ENCODE results near the gene C6orf47.

C6orf47 gene

DNA sequence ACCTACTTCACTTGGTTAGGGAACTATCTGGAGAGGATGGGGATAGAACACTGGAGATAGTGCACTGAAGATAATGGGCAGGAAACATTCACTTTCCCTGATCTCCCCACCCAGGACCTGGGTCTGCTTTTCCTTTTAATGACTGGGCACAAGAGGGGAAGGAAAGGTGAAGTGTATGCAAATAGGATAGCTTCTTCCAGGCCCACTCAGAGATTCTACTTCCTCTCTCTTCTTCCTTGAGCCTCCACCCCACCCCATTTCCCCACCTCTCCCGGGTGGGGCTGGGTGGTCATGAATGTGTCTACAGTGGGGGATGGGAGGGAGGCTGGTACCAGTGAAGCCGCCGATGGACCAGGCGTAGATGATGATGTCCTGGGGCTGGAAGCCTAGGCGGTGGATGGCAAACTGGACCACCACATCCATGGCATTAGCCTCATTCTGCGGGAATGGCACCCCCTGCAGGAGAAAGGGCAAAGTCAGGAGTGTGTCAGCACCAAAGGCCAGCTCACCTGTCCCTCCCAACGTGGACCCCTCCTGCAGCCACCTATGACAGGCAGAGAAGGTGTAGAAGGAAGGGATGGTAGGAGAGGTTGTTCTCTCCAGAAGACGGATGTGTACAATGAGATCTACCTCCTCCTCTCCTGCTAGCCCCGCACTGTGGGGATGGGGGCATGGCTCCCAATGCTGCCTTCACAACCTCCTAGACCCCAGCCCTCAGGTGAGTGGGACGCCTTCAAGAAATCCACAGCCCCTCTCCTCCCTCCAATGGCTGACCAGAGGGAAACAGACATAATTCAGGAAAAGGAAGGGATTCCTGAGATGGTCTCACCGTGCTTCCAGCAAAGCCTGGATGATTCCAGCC is 28.9 kb upstream of the C6orf47 start:
- no peak overlapping the region for H3K4me3 ChIP-seq (ENCODE audit: low read depth, low read length)

DNA sequence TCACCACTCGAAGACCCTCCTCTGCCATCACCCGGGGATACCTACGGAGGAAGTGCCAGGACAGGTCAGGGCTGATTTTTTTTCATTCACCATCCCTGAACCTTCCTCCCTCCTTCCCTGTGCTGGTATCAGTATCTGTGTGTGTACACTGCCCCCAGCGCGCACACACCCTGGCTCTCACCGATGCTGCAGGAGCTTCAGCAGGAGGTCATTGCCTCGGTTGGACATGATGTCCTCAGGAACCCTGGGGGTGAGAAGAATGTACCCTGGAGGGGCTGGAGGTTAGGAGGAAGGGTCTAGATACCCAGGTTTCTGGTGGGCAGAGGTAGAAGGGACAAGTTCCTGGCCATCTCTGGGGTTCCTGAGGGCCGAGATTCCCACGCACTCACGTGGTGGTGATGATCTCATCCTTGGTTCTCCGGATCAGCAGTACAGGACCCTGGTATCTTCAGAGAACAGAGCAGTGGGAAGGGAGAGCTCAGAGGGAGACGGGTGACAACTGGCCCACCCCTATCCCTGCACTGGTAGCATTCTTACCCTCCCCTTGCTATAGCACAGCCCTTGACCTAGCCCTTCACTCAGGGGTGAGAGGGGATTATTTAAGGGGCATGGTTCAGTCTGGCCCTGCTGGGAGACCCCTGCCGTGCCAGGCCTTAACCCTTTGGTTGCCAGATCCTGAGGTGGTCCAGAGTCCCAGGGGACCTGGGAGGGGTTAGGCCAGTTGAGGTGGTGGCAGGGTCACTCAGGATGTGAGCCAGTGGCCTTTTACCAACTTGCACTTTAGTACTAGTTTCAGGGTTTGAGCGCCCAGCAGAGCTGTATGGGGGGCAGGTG is 27.5 kb upstream of the C6orf47 start:
- no peak overlapping the region for H3K4me3 ChIP-seq (ENCODE audit: low read depth, low read length)

DNA sequence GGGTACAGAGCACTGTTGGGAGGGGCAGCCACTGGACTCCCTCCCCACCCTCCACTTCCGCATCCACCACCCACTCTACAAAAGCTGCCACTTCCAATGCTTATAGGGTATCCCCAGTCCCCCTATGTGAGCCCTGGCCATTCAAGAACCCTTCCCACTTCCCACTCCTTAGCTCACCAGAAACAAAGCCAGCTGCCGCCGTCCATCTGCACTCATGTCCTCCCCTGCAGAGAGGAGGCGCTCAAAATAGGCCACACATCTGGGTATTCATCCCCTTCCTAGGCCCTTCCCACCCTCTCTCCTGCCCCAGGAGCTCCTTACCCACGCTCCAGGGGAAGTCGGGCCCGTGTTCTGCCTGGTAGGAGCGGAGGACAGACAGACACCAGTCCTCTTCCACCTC is 26.7 kb upstream of the C6orf47 start:
- H3K4me3 ChIP-seq (ENCODE audit: low read depth, low read length) = no peak overlapping the region

DNA sequence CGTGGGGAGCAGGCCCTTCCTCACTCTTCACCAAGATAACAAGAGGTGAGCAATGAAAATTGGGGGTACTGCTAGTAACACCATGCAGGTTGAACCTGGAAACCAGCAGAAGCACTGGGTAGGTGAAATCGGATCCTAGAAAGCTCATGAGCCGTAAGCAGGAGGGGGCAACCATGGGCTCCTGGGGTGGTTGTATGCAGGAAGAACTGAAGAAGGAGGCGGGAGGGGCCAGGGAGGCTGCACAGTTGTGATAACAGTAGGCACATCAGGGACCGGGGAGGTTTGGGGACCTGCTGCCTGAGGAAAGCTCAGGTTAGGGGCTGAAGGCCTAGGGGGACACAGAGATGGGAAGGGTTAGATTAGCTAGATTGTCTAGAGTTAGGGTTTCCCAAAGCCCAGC is 25.9 kb upstream of the C6orf47 start:
- H3K4me3 ChIP-seq (ENCODE audit: low read depth, low read length) = no peak overlapping the region

DNA sequence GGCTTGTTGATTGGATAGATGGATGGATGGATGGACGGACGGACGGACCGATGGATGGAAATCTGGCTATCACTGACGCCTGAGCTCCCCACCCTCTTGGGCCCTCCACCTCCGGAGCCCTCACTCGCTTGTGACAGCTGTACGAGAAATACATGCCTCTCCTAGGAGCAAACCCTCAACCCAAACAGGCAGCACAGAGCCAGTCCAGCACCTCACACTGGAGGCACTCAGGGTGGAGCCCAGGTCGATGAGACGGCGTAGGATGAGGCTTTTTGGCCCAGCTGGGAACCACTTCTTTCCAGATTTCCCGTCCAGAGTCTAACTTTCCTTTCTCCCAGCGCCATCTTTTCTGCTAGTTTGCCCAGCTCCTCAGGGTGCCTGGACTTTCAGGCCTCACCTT is 23.0 kb upstream of the C6orf47 start:
- peak overlapping the region; percentile 38 for H3K4me3 ChIP-seq (ENCODE audit: low read depth, low read length)

DNA sequence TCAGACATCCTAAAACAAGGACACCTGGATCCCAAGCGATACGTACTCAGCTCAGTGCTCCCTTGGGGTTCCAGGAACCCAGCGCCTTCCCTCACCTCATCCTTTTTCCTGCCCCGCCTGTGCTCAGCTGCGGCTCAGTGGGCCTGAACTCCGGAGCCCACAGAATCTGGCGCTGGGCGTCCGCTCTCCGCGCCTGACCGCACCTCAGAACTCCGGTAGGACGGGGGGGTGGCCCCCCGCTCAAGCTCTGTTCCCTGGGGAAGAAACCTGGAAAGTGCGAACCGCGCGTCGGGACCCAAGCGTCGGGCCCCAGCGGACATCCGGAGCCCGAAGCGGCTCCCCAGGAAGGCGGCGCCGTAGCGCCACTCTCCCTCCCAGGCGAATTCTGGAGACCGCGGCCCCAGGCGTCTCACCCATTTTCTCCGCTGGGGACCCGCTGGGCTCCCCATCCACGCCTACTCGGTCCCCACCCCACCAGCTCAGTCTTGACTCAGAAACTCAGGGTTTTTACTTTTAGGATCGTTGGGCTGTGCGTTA is 20.6 kb upstream of the C6orf47 start:
- H3K4me3 ChIP-seq (ENCODE audit: low read depth, low read length) = peak overlapping the region; percentile 13

DNA sequence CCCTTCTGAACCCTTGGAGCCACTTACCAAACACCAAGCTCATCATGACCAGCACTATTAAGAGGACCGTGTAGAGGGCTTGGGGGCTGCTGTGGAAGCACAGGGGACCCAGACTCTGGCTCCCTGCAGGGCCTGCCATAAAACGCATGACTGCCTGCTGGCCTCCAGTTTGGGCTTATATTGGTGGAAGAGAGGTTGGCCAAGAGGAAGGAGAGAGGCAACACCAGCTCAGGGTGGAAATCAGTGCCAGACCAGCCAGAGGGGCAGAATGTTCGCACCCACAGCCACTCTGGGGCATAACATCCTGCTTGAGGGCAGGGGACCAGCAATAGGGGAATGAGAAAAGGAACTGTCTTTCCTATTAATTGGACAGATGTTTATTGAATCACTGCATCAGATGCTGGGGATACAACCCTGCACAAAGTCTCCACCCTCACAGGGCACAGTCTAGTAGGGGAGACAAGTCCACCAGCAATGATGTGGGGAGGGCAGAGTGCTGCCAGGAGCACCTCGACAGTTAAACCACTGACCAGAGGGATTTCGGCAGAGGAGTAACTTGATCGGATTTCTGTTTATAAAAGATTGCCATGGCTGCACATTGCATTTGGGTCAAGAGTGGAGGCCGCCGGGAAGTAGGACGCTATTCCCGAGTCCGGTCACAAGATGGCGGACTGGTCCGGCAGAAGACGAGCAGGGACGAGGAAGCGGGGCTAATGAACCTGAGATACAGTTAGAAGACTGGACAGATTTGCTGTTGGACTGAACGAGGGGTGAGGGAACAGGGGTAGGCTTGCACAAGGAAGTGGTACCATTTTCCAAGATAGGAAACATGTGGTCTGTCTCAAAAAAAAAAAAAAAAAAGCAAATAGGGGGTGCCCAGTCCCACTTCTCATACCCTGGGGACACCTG is 19.9 kb upstream of the C6orf47 start, which contains the start of gene LY6G5C:
LY6G5C (minus strand) TSS at position 842 of the 909 bp plus-strand sequence; CDS start at position 148, 694 bp downstream.
- H3K4me3 ChIP-seq (ENCODE audit: low read depth, low read length) = peak within 1 kb of the TSS; percentile 13

DNA sequence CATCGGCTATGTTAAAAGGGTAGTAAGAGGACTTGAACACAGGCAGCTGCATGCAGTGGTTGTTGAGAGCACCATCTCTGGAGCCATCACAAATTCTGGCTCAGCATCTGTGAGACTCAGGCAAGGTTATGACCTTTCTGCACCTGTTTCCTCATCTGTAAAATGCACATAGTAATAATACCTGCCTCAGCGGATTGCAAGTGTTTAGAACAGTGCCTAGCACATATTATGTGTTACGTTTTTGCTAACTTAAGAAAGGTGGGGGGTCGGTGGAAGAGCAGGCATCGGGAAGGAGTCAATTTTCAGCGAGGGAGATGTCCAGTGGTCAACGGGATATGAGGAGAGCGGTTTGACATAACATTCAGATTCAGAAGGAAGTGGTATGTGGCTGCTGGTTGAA is 17.4 kb upstream of the C6orf47 start:
- no peak overlapping the region for H3K4me3 ChIP-seq (ENCODE audit: low read depth, low read length)

DNA sequence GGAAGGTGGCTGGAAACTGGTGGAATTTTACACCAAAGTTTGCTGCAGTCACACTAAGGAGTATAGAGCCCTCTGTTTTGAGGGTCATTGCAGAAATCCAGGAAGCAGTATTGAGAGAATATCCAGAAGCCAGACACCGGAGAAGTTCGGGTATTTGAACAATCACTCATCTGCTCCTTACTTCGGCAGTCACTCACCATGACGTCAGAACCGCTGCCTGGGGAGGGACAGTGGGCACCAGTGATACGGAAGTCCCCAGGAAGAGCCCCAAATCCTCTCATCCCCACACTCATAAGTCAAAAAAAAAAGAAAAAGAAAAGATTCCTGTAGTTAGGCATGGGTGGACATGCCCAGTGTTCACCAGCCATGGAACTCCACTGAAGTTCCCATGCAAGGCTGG is 16.3 kb upstream of the C6orf47 start:
- H3K4me3 ChIP-seq (ENCODE audit: low read depth, low read length) = no peak overlapping the region

DNA sequence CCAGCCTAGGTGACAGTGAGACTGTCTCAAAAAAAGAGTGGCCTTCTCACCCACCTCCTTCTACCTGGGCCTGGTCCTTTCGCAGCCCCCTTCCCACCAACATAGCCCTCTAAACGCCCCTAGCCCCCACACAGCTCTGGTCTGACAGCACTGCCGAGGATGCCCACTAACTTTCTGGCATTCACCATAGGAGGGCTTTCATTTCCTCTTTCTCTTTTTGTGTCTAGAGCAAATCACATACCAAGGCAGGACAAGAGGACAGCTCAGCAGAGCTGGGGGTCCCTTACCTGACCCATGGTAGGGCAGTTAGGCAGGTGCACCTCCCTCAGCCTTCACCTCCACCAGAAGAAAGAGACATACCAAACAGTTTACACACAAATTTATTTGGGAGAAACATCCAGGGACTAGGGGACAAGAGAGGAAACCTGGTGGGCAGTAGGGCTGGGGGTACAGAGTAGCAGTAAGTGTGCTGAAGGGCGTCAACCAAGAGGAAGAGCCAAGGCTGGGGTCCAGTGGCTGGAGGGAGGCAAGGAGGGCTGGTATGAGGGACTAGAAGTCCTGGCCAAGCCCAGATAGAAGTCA is 15.8 kb upstream of the C6orf47 start:
- H3K4me3 ChIP-seq (ENCODE audit: low read depth, low read length) = no peak overlapping the region

DNA sequence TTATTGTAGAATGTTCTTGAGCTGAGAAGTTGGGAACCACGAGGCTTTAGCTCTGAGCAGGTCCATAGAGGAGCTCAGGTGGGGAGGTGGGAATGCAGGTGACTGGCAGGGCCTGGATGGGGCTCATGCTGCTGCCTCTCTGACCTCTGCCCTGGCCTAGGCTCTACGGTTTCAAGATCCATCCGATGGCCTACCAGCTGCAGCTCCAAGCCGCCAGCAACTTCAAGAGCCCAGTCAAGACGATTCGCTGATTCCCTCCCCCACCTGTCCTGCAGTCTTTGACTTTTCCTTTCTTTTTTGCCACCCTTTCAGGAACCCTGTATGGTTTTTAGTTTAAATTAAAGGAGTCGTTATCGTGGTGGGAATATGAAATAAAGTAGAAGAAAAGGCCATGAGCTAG is 9.1 kb upstream of the C6orf47 start, which contains the start of gene LY6G5B:
LY6G5B (plus strand) TSS at position 301 of the 400 bp plus-strand sequence. CDS start 975 bp downstream, outside the sequence.
- no peak within 1 kb of the TSS for H3K4me3 ChIP-seq (ENCODE audit: low read depth, low read length)

DNA sequence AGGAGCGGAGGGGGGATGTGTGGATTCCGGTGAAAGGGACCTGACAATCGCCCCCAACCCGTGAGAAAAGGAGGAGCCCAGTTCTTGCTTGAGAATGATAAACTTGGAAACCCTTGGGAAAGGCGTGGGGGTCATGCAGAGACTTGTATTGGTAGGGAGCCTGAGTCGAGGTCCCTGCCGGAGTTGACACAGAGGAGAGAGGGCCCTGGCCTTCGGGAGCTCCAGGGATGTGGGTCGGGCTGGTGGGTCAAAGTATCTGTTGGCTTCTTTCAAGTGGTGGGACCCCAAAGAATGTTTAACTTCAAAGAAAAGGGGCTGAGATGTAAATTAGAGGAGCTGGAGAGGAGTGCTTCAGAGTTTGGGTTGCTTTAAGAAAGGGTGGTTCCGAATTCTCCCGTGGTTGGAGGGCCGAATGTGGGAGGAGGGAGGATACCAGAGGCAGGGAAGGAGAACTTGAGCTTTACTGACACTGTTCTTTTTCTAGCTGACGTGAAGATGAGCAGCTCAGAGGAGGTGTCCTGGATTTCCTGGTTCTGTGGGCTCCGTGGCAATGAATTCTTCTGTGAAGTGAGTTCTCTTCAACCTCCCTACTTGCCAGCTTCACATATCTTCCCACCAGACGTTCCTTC is 5.9 kb upstream of the C6orf47 start:
- peak overlapping the region; percentile 94 for H3K4me3 ChIP-seq (ENCODE audit: low read depth, low read length)

DNA sequence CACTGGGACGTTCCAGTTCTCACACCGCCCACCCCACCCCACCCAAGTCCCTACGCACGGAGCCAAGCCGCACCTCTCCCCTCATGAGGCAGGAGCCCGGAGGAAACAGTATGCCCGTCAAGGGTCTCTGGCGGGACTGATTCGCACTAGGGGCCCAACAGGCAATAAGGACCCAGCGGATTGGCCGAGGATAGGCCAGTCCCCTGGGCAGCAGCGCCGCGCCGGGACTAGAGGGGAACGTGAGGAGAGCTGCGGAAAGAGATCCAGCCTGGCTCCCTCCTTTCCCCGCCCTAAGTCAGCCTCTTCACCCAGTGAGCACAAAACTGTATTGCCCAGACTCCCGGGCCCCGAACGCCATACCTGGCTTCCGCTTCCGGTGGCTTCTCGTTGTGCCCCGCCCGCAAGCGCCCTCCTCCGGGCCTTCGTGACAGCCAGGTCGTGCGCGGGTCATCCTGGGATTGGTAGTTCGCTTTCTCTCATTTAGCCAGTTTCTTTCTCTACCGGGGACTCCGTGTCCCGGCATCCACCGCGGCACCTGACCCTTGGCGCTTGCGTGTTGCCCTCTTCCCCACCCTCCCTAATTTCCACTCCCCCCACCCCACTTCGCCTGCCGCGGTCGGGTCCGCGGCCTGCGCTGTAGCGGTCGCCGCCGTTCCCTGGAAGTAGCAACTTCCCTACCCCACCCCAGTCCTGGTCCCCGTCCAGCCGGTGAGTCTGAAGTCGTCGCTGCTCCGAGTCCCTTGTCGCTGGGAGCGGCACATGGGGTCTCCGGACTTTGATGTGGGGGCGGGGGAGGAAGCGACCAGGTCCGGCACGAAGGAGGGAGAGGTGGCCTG is 5.1 kb upstream of the C6orf47 start, which contains the start of gene CSNK2B:
CSNK2B (plus strand) TSS at position 580 of the 836 bp plus-strand sequence. CDS start 752 bp downstream, outside the sequence.
- peak within 1 kb of the TSS; percentile 94 for H3K4me3 ChIP-seq (ENCODE audit: low read depth, low read length)

DNA sequence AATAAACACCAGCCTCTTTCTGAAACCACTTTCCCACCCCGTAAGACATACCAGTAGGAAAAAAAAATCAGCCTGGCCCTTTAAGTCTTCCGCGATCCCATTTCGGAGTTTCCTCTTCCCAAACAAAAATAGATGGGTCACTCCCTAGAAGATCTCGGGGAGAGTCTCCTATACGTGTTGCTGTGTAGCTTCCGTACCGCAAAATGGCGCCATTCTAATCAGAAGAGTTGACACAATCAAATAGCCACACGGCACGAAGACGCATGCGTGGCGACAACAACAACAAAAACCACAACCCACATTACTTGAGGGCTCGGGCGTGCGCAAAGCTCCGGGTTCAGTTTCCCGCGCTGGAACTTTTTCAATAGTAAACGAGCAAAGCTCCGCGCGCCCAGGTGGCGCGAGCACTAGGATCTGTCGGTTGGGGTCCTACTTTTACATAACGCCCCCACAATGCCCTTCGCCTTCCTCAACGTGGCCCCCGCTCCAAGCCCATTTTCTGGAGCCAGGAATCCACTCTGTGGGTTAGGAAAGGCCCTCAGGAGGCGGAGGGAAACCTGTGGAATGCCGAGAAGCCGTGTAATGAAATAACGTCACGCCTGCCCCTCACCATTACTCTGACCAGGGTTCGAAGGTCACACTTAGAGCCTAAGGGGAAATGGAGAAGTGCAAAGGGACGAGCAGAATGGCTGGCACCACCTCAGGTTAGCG is 4.4 kb upstream of the C6orf47 start, which contains the start of gene GPANK1:
GPANK1 (minus strand) TSS at position 208 of the 711 bp plus-strand sequence. CDS start 519 bp downstream, outside the sequence.
- H3K4me3 ChIP-seq (ENCODE audit: low read depth, low read length) = peak within 1 kb of the TSS; percentile 94

DNA sequence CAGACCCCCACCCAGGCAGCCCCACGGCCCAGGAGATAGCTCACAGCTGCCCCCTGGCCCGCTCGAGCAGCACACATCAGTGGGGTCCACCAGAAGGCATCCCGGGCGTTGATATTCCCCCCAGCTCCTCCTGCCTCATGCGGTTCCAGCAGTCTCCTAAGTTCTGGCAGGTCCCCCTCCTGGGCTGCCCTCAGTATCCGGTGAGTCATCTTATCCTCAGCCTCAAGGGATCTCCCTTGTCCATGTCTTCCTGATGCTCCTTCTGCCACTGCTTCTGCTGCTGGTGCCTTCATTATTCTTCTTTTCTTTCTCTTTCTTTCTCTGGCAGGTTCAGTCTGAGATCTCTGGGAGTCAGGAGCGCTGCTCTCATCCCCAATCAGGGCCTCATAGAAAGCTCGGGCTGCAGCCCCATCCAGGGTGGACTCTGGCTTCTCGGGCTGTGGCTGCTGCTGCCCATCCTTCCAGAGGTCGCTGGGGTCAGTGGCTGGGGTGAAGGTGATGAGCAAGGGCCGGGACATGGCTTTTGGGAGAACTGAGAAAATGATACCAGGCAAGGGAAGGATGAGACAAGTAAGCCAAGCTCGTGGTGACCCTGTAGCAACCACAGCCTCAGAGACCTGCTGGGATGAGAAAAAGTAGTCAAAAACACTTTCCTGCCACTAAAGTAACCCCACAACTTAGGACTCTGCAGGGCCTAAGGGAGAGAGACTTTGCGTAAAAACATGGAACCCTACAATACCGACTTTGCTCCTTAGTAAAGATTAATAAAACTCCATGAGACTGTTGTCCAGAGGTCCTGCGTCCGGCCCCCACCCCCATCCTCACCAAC is 3.6 kb upstream of the C6orf47 start:
- H3K4me3 ChIP-seq (ENCODE audit: low read depth, low read length) = peak overlapping the region; percentile 94

DNA sequence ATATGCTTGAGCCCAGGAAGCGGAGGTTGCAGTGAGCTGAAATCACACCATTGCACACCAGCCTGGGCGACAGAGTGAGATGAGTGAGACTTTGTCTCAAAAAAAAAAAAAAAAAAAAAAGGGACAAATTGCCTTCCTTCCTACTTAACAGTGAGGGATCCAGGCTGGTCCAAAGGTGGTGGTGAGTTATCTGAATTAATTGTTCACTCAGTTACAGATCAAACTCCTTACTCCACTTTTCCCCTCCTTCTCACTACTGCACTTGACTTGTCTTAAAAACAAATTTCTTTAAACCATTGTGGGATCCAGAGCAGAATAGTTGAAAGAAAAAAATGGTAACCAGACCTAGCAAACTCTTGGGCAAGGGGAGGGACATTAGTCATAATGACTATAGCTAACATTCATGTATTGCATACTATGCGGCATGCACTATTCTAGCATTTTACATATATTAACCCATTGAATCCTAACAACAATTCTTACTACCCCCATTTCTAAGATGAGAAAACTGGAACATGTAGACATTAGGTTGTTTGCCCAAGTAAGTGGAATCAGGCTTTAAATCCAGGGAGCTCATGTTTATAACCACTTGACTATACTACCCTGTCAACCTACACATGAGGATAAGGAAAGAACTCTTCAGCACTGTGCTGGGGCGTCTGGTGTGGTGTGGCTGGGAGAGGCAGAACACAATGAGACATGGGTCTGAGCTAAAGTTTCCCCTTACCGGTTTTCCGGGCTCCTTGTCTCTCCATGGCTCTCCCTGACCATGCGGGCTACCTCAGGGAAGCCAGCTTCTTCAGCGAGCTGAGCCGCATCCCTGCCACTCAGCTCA is 2.8 kb upstream of the C6orf47 start:
- no peak overlapping the region for H3K4me3 ChIP-seq (ENCODE audit: low read depth, low read length)

All from iPS-11a (cell line).